MM.1S (cell line): ENCODE results near the gene MPL.

Source experiments
- CTCF ChIP-seq: fragments of 300-600 bp; sonication (generic); IDR thresholded peaks from 2 replicates; pipeline ENCODE4 v1.5.1; 2016; ENCODE audit warnings: antibody characterized with exemption, low read length, mixed read lengths
- EZH2 ChIP-seq: fragments of 300-600 bp; sonication (generic); optimal IDR thresholded peaks from 2 replicates; pipeline ENCODE3; 2017; ENCODE audit warnings: low read depth, mild to moderate bottlenecking, antibody characterized with exemption, low read length, mixed read lengths

DNA sequence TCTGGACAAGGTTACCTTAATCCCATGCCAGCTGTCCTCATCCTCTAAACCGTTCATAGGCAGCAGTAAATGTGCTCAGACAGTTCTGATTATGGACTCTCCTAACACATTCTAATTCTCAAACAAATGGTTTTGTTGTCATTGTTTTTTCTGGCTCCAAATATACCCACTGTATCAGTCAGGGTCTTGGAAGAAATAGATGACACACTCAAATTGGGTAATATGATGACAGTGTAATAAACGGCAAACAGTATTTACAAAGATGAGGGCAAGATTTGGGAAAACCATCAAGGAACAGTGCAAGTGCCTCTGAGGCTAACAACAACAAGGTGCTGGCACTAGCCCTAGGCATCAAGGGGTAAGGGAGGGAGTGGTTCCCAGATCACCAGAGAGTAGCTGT is 16.9 kb downstream of the MPL start:
- TF ChIP-seq CTCF (no peak), EZH2 (no peak)
